Loucy (cell line): Measurements from ENCODE around the gene TBC1D3B.
"Not testable (repeated sequence)": the region's sequence is repeated elsewhere in the genome, so short reads cannot be mapped to it uniquely, and the experiment has no call there.

ENCODE experiments used
- EZH2phosphoT487 ChIP-seq: fragments of 200-600 bp; IDR thresholded peaks from 2 replicates; pipeline ENCODE4 v1.6.1; 2018; ENCODE audit warnings: antibody characterized with exemption, mild to moderate bottlenecking, moderate library complexity, borderline replicate concordance
- TF ChIP-seq, protein P1 (sequence below): fragments of 200-600 bp; sonication (generic); conservative IDR thresholded peaks from 2 replicates; pipeline ENCODE4 v1.5.1; 2014; ENCODE audit warnings: mild to moderate bottlenecking, antibody characterized with exemption, low read length

DNA sequence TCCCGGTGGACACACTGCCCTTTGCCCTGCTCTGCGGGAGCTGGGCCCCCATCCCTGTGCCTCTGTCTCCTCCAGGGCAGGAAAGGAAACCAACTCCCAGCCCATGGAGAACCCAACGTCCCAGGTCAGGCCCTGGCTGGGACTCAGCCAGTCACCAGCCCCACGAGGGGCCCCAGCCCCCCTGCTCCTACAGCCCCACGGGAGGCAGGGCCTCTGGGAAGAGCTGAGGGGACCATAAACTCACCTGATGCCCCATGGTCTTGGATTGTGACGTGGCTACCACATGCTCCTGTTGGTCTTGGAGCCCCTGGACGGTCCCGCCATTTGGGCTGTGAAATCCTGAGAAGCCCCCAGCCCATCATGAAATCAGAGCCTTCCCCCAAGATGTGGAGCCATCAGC, 7.6 kb downstream of the TBC1D3B start:
- TF ChIP-seq, protein P1, sequence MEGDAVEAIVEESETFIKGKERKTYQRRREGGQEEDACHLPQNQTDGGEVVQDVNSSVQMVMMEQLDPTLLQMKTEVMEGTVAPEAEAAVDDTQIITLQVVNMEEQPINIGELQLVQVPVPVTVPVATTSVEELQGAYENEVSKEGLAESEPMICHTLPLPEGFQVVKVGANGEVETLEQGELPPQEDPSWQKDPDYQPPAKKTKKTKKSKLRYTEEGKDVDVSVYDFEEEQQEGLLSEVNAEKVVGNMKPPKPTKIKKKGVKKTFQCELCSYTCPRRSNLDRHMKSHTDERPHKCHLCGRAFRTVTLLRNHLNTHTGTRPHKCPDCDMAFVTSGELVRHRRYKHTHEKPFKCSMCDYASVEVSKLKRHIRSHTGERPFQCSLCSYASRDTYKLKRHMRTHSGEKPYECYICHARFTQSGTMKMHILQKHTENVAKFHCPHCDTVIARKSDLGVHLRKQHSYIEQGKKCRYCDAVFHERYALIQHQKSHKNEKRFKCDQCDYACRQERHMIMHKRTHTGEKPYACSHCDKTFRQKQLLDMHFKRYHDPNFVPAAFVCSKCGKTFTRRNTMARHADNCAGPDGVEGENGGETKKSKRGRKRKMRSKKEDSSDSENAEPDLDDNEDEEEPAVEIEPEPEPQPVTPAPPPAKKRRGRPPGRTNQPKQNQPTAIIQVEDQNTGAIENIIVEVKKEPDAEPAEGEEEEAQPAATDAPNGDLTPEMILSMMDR, result not testable (repeated sequence)
- not testable (repeated sequence) for TF ChIP-seq EZH2phosphoT487
